CD4-positive, alpha-beta T cell treated with Interleukin-2 at 100 ng/mL for 4 hours (primary cell): Measurements from ENCODE around the gene KIF26B.

Source experiments
- DNase-seq: peaks from one replicate; pipeline ENCODE4 v3.0.0-alpha.2; 2020; ENCODE audit warnings: low spot score

Gene KIF26B

GRCh38 chr1:245241526-245242130 is 86.8 kb downstream of the KIF26B start:
- DNase-seq: no peak

GRCh38 chr1:245242989-245243388 is 88.2 kb downstream of the KIF26B start:
- no peak for DNase-seq

GRCh38 chr1:245245021-245245667 is 90.4 kb downstream of the KIF26B start:
- no peak for DNase-seq

GRCh38 chr1:245246433-245246832 is 91.6 kb downstream of the KIF26B start:
- no peak for DNase-seq

GRCh38 chr1:245247356-245247755 is 92.6 kb downstream of the KIF26B start:
- no peak for DNase-seq

- DNase-seq: no peak
These were observed 93.0 kb downstream of the KIF26B start for GRCh38 chr1:245247801-245248200.

- DNase-seq: no peak
These were observed 93.5 kb downstream of the KIF26B start for GRCh38 chr1:245248231-245248731.

GRCh38 chr1:245255783-245256182 is 101.0 kb downstream of the KIF26B start:
- DNase-seq: no peak

GRCh38 chr1:245256528-245256927 is 101.7 kb downstream of the KIF26B start:
- DNase-seq: no peak

GRCh38 chr1:245258271-245258920 is 103.6 kb downstream of the KIF26B start:
- no peak for DNase-seq

- DNase-seq: no peak
These were observed 105.5 kb downstream of the KIF26B start for GRCh38 chr1:245260110-245260882.

- DNase-seq: no peak
These were observed 106.1 kb downstream of the KIF26B start for GRCh38 chr1:245260883-245261282.

GRCh38 chr1:245261786-245262185 is 107.0 kb downstream of the KIF26B start:
- no peak for DNase-seq

GRCh38 chr1:245263529-245264095 is 108.8 kb downstream of the KIF26B start:
- no peak for DNase-seq

- DNase-seq: no peak
These were observed 109.4 kb downstream of the KIF26B start for GRCh38 chr1:245264226-245264625.

- no peak for DNase-seq
These were observed 111.3 kb downstream of the KIF26B start for GRCh38 chr1:245266105-245266504.

- no peak for DNase-seq
These were observed 115.3 kb downstream of the KIF26B start for GRCh38 chr1:245270063-245270462.

GRCh38 chr1:245270972-245271371 is 116.2 kb downstream of the KIF26B start:
- no peak for DNase-seq

GRCh38 chr1:245272676-245273075 is 117.9 kb downstream of the KIF26B start:
- DNase-seq: no peak

GRCh38 chr1:245276445-245276844 is 121.7 kb downstream of the KIF26B start:
- no peak for DNase-seq

- DNase-seq: no peak
These were observed 122.5 kb downstream of the KIF26B start for GRCh38 chr1:245277276-245277675.

GRCh38 chr1:245278846-245279245 is 124.1 kb downstream of the KIF26B start:
- DNase-seq: no peak
